HS-27A (cell line): ENCODE results near the gene DNM1.

ENCODE experiments used
- DNase-seq: peaks from one replicate; pipeline ENCODE4 v3.0.0-alpha.2; 2012; ENCODE audit warnings: low read depth, missing footprints

Gene DNM1

DNA sequence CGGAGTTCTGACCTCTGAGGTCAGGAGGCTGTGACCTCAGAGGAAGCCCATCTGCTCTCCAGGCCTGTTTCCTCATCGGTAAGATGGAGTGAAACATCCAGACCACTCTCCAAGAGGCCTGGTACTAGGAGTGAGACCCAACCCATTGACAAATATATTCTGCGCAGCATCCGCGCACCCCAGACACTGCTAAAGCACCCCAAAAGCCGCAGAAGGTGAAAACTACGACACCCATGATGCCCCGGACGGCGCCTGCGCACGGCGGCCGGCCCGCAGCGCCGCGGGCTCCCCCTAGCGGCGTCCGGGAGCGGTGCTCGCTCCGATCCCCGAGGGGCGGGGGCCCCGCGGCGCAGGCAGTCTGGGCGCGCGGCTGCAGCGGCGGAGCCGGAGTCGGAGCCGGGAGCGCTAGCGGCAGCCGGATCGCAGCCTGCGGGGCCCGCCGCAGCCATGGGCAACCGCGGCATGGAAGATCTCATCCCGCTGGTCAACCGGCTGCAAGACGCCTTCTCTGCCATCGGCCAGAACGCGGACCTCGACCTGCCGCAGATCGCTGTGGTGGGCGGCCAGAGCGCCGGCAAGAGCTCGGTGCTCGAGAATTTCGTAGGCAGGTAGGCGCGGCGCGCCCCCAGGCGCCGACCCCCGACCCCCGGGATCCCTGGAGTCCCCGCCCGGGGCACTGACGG, at the start of gene DNM1:
Gene DNM1 (plus strand): TSS at position 356 of the 683 bp plus-strand sequence. CDS start 92 bp downstream, at position 448.
- peak; percentile 30 for DNase-seq

DNA sequence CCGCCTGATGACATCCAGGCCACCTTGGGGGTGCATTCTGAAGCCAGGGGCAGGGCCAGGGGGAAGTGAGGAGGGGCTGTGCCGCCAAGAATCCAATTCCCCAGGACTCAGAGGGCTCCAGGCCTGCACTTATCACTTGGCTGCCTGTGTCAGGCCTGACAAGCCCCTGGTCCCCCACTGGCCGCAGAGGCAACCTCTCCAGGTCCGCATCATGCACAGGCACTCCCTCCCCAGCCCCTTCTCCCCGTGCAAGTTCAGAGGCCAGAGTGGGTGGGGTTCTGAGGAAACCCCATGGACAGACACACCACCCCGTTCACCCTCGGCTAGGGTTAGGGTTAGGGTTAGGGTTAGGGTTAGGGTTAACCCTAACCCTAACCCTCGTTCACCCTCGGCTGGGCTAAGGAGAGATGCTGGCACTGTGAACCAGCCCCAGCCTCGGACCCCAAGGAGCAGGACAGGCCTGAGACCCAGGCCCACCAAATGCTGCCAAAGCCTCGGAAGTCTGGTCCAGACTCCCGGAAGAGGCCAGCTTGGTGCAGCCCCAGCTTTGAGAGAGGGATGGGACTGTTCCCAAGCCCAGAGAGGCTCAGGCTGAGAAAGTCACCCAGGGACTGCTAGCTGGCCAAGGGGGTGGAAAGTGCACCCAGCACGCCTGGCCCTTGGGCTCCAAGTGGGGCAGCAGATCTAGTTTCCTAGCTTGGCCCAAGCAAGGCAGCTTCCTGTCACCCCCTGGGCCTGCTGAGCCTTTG, 49.1 kb upstream of the DNM1 start:
- DNase-seq: no peak

DNA sequence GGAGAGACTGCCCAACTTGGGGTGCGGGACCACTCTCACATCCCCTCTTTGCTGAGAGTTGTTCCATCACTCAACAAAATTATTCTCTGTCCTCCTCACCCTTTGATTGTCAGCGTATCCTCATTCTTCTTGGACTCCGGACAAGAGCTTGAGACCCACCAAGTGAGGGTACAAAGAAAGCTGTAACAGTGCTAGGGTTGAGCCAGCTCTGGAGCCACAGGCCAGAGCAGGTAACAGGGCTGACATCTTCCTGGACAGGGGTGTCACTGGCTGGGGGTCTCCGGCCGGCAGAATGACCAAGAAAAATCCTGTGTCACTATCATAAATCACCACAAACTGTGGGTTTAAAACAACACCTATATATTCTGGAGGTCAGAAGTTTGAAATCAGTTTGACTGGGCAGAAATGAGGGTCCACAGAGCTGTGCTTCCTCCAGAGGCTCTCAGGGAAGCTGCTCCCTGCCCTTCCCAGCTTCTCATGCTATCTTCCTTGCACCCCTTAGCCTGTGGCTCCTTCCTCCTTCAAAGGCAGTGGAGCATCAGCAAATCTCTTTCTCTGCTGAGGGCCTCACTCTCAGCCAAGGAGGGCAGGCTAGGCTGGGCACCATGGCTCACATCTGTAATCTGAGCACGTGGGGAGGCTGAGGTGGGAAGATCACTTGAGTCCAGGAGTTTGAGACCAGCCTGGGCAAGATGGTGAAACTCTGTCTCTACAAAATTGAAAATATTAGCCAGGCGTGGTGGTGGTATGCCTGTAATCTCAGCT, 47.3 kb upstream of the DNM1 start:
- DNase-seq: no peak

DNA sequence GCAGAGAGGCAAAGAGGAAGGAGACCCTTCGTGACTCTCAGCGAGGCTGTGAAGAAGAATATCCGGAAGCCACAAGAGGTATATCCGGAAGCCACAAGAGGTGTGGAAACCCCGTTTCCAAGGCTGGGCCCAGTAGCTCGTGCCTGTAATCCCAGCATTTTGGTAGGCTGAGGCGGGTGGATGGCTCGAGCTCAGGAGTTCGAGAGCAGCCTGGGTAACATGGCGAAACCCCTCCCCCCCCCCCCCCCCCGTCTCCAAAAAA, 43.7 kb upstream of the DNM1 start:
- DNase-seq: no peak

DNA sequence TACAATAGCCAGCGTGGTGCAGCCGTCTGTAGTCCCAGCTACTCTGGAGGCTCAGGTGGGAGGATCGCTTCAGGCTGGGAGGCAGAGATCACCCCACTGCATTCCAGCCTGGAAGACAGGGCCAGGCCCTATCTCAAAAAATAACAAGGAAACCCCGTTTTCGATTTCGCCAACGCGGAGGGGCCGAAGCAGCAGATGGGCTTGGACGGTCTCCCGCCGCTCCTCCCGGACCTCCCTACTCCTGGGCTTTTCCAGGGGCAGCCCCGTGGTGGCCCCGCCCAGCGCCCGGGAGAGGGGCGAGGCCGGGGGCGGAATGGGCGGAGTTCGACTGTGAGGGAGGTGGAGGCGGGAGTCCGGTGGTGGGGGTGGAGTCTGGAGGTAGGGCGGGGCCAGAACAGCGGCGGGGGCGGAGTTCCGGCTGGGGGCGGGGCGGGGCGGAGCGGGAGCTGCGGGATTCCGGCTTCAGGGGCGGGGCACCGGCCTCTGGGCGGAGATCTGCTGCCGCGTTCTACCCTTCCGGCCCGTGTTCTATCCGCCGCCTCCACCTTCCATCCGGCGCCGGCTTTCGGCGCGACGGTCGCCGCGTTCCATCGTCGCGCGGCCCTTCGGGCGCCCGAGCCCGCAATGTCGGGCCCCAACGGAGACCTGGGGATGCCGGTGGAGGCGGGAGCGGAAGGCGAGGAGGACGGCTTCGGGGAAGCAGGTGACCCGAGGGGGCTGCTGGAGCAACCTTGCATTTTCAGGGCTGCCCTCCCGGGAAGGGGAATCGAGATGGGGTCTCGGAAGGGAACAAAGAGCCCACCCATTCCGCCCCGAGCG, 43.2 kb upstream of the DNM1 start, which contains the start of gene BBLN:
Gene BBLN (plus strand): TSS at position 482 of the 819 bp plus-strand sequence. CDS start 143 bp downstream, at position 625.
- peak; percentile 80 for DNase-seq

DNA sequence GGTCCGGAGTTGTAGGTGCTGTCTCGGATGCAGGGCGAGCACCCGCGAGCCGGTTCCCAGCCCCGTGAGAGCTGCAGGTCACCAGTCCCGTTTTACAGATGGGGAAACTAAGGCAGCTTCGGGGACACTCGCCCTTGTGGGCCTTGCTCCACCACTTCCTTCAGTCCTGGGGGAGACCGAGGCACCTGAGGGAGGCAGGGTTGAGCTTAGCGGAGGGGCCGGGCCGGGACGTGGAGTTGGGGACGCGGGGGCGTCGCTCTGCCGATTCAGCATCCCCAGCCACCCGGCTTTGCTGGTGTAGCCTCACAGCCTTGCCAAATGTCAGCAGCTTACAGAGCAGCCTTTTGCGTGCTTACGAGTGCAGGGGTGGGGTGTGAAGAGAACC, 42.6 kb upstream of the DNM1 start:
- DNase-seq: no peak

DNA sequence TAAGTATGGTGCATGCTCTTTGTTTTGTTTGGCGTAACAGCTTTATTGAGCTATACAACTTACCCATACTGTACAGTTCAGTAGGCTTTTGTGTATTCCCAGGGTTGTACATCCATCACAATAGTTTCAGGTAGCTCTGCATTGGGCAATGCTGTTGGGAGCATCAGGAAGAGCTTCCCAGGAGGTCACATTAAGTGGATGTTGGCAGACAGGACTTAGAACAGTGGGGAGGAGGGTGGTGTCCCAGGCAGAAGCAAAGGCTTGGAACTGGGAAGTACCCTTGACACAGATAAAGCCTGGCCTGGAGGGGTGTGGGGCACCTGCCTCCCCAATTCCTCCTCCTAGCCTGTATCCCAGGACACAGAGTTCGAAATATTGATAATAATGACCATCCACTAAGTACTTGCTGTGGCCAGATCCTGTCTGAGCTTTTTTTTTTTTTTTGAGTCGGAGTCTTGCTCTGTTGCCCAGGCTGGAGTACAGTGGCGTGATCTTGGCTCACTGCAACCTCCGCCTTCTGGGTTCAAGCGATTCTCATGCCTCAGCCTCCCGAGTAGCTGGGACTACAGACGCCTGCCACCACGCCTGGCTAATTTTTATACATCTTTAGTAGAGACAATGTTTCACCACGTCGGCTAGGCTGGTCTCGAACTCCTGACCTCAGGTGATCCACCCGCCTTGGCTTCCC, 41.8 kb upstream of the DNM1 start:
- no peak for DNase-seq

DNA sequence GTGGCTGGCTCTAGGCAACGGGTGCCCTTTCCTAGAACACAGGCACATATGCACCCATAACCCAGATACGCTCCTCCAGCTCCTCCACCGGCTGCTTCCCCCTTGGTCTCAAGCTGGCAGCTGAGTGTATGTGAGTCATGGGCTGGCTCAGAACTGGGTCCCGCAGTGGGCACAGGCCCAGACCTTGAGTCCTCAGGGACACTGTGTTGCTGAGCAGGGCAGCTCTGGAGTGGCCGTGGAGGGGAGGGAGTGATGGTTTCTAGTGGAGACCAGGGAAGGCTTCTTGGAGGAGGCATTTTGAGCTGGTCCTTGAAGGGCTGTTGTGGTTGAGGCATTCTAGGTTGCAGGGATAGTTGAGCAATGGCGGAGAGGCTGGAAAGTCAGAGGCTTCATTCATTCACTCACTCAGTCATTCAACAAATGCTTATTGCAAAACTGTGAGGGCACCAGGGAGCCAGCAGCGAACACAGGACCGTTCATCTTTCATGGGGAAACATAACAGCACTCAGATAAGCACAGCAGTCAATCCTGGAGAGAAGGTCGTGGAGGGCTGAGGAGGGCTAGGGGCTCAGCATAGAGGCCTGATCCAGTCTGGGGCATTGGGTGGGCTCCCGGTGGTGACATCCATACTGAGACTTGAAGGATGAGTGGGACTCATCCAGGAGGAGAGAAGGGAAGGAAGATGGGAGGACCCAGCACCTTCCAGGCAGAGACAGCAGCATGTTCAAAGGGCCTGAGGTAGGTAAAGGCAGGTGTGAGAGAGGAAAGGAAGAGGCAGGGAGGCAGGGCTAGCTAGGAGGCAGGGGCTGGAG, 40.8 kb upstream of the DNM1 start:
- no peak for DNase-seq

DNA sequence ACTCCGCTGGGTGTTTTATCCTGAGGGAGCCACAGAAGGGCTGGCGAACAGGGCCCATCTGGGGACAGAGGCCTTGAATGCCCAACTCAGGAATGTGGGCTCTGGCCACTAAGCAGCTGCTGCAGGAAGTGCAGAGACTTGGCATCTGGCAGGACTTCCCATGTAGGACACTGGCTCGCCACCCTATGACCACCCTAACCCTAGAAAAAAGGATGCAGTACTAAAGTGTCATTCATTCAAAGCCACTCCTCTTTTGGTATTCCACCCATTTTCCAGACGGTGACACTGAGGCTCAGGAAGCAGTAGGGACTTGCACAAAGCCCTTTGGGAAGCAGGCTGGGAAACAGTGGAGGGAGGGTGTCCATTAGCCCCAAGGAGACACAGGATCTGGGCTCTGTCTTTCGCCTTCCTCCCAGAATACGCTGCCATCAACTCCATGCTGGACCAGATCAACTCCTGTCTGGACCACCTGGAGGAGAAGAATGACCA, 40.1 kb upstream of the DNM1 start:
- no peak for DNase-seq

DNA sequence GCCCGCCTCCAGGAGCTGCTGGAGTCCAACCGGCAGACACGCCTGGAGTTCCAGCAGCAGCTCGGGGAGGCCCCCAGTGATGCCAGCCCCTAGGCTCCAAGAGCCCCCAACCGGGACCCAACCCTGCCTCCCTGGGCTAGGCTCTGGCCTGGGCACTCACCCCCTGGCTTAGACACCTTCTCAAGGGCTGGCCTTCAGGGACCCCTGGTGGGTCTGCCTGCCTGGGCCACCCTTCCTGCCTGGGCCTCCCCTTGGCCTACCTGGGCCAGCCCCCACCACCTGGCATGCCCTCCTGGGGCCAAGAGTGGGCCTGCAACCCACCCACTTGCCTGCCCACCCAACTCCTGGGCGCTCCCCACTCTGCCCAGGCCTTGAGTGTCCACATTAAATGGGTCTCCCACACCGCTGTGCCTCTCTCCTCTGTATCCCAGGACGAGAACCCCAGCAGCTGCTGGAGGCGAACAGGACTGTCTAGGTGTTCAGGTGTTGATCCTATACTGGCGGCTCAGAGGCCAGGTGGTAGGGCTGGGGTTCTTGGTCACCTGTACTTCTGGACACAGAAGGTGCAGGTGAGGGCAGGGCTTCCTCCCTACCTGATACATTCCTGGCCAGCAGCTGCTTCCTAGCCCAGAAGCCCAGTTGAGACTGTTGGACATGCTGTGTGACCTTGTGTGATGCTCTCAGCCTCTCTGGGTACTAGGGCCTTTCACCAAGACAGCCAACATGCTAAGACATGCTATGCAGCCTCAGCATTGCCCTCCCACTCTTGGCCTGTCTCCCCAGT, 39.5 kb upstream of the DNM1 start:
- DNase-seq: no peak

DNA sequence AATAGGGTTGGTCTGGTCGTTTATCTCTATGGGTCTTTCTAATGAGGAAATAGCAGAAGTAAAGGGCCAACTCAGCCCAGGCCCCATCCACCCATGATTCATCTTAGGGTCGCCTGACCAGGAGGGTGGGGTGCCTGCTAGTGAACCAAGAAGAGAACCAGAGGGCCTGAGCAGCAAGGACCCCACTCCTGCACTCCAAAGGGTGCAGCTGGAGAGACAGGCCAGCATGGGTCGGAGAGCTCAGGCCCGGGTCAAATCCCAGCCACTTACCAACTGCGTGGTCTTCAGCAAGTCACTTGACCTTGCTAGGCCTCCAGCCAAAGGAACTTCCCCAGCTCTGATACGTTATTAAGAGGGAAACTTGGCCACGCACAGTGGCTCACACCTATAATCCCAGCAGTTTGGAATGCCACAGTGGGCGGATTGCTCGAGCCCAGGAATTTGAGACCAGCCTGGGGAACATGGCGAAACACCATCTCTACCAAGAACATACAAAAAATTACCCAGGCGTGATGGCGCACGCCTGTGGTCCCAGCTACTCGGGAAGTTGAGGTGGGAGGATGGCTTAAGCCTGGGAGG, 38.8 kb upstream of the DNM1 start:
- no peak for DNase-seq

DNA sequence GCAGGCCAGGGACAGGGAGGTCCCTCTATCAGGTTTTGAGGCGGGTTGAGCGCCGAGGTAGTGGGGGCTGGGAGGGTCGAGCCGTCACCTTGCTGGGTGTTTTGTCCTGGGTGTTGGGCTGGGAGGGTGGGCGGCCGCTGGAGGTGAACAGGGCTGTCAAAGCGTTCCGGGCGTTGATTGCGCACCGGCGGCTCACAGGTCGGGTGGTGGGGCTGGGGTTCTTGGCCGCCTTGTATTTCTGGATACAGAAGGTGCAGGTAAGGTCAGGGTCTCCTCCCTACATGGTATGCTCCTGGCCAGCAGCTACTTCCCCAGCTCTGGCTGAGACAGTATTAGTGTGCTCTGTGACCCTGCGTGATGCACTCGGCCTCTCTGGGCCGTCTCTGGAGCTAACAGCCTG, 37.0 kb upstream of the DNM1 start:
- no peak for DNase-seq

DNA sequence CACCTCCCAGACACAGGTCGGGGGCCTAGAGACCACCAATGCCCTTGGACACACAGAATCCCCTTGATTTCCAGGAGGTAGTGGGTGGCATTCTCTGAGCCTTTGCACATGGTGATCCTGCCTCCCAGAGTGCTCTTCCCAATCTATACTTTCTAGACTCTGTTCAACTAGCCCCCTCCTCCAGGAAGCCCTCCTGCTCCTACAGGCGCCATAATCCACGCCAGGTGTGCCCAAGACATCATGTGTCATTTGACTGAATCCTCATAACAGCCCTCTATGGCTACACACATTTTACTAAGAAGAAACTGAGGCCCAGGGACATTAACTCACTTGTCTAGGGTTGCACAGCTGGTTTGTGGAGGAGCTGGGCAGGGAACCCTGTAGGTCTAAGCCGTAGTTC, 36.0 kb upstream of the DNM1 start:
- DNase-seq: no peak

DNA sequence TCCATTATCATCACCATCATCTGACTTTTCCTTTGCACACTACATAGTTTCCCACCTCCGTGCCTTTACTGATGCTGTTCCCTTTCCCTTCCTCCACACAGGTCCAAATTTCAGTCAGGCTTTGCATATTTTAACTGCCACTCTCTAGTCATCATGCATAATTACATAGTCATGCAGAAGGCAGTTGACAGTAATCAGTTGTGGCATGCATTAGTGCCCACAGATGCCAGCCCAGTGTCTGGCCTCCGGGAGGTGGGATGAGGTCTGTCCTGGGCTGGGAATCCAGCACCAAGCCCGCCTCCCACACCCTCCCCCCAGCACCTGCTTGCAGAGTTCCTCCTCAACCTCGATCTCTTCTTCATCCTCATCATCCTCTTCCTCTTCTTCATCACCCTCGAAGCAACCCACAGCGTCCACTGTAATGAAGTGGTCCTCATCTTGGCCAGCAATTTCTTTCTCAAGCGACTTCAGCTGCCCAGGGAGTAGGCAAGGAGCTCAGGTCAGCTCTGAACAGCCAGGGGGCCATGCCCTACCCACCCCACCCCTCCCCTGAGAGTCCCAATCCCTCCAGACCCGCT, 34.4 kb upstream of the DNM1 start:
- DNase-seq: no peak

DNA sequence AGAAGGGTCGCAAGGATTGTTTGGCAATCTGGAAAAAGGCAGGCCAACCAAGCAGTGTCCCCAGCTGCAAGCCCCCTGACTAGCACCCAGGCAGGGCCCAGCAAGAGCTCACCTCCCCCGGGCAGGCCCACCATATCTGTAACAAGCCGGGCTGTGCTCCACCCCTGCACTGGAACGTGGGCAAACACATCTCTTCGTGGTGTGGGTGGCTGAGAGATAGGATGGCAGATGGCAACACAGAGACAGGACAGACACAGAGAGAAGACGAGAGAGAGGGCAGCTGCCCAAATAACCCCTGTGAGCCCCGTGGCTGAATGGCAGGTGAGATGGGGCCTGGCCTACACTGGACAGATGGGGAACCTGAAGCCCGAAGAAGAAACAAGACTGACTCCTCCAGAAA, 33.7 kb upstream of the DNM1 start:
- DNase-seq: no peak

DNA sequence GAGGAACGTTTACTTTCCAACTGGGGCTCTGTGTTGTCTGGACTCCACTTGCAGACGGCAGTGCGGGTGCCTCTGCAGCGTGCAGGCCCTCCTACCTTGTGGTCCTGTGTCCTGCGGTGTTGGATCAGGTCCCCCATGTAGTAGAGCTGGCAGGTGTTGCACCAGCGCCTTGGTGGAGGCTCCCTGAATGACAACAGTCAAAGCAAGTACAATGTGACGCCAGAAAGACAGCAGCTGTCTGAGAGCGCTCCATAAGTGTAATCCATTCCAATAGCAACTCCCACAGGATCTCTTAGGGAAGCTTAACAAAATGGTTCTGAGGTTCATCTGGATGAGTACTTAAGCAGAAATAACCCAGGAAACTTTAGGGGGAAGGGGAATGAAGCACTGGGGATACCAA, 33.3 kb upstream of the DNM1 start:
- no peak for DNase-seq

DNA sequence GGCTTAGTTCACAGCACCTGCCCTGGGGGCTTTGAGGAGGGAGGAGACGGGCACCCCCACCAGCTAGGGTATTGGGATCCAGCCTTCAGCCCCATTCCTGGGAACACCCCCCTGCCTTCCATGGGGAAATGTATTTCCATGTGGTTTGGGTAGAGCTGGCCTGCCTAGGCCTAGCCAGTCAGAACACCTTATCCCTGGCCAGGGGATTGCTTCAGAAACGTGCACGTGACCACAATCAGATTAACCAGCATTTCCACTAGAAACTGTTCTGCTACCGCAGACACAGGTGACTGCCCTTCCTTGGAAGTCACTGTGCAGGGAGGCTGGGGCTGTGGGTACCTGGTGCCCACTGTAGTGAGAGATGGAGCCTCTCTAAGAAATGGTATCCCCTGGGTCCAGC, 29.1 kb upstream of the DNM1 start:
- no peak for DNase-seq

DNA sequence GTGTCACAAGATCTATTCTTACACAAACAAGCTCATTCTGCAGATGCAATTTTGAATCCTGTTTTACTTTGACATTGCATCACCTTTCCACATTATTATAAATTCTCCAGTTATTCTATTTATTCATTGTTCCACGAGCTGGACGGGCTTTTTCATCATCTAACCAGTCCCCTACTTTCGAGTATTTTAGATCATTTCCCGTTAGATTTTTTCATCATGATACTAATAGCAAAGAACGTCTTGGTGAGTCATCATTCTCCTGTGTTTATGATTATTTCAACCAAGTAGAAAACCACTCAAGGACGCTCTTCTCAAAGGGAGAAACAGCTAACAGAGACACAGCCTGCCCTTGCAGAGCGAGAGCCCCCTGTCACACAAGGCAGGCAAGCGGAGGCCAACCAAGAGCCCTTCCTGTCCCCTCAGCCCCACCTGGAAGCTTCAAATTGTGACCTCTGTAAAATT, 28.0 kb upstream of the DNM1 start:
- no peak for DNase-seq

DNA sequence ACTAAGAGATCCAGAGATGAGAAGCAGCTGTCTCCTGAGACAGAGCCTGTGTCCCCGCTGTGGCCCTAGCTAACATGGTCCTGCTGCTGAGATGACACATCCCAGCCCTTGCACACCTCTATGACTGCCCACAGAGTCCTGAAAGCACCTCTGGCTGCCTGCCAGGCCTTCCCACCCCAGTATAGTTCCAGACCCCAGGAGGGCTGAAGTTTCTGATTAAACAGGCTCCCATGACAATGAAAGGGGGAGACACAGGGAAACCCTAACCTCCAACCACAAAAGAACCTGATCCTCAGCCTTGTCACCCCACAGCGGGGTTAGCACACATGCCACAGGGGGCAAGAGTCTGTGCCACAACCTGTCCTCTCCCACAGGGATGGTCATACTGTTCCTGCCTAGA, 27.5 kb upstream of the DNM1 start:
- no peak for DNase-seq
